Neural progenitor cell (in vitro differentiated cells): ENCODE data around the gene SLC25A48. TPM values are rescaled to one million over a fixed set of nuclear protein-coding genes. Genes with fewer than 3 reads are reported as not detected.
A peak's percentile ranks its signal among the peaks of the same experiment; 100 is the strongest.
"Not testable (repeated sequence)": the region's sequence is repeated elsewhere in the genome, so short reads cannot be mapped to it uniquely, and the experiment has no call there.

Experiments used
- DNase-seq: peaks from one replicate; pipeline ENCODE4 v3.0.0-alpha.2; 2016; ENCODE audit warnings: low spot score
- H2AFZ ChIP-seq: fragments of 200-600 bp; sonication (generic); replicated peaks from 2 replicates; pipeline ENCODE4 v1.6.1; 2016; ENCODE audit warnings: antibody characterized with exemption
- H3F3A ChIP-seq: fragments of 200-600 bp; sonication (generic); 2 replicates; pipeline ENCODE4 v1.6.1; 2016; ENCODE audit warnings: antibody characterized with exemption, low read depth
- H3K27ac ChIP-seq: fragments of 200-600 bp; sonication (generic); 2 replicates; pipeline ENCODE4 v1.5.1; 2016; ENCODE audit warnings: mild to moderate bottlenecking
- H3K27me3 ChIP-seq: fragments of 200-600 bp; sonication (generic); 2 replicates; pipeline ENCODE4 v1.6.1; 2016; ENCODE audit warnings: mild to moderate bottlenecking, moderate library complexity
- H3K36me3 ChIP-seq: fragments of 200-600 bp; sonication (generic); 2 replicates; pipeline ENCODE4 v1.5.1; 2016
- H3K4me1 ChIP-seq: fragments of 200-600 bp; sonication (generic); 2 replicates; pipeline ENCODE4 v1.6.1; 2016; ENCODE audit warnings: mixed run types
- H3K4me2 ChIP-seq: fragments of 200-600 bp; sonication (generic); 2 replicates; pipeline ENCODE4 v1.6.1; 2016
- H3K4me3 ChIP-seq: fragments of 200-600 bp; sonication (generic); 2 replicates; pipeline ENCODE4 v1.5.1; 2016
- H3K79me2 ChIP-seq: fragments of 200-600 bp; sonication (generic); 2 replicates; pipeline ENCODE4 v1.6.1; 2016; ENCODE audit warnings: low read depth
- H3K9ac ChIP-seq: fragments of 200-600 bp; sonication (generic); 2 replicates; pipeline ENCODE4 v1.6.1; 2016
- H3K9me3 ChIP-seq: fragments of 200-600 bp; sonication (generic); 2 replicates; pipeline ENCODE4 v1.5.1; 2016; ENCODE audit warnings: low read depth
- H4K20me1 ChIP-seq: fragments of 200-600 bp; sonication (generic); 2 replicates; pipeline ENCODE4 v1.6.1; 2016; ENCODE audit warnings: low read depth
- H3K27ac Mint-ChIP-seq: 3 replicates; pipeline ENCODE4 v1.8.0; 2021; ENCODE audit warnings: mixed read lengths
- H3K27me3 Mint-ChIP-seq: 2 replicates; pipeline ENCODE4 v1.8.0; 2022; ENCODE audit warnings: low read depth, mild to moderate bottlenecking, inconsistent platforms, moderate library complexity, mixed read lengths; ENCODE audit not compliant: insufficient read depth
- H3K36me3 Mint-ChIP-seq: 3 replicates; pipeline ENCODE4 v1.8.0; 2021; ENCODE audit warnings: mixed read lengths
- H3K4me1 Mint-ChIP-seq: 3 replicates; pipeline ENCODE4 v1.8.0; 2021; ENCODE audit warnings: mixed read lengths
- H3K4me3 Mint-ChIP-seq: 3 replicates; pipeline ENCODE4 v1.8.0; 2021; ENCODE audit warnings: mild to moderate bottlenecking, moderate library complexity, mixed read lengths
- H3K9me3 Mint-ChIP-seq: 3 replicates; pipeline ENCODE4 v1.8.0; 2020; ENCODE audit warnings: mixed read lengths
- CTCF ChIP-seq: fragments of 200-600 bp; sonication (generic); IDR thresholded peaks from 2 replicates; pipeline ENCODE4 v1.5.1; 2017; ENCODE audit warnings: antibody characterized with exemption, mild to moderate bottlenecking
- EZH2 ChIP-seq: fragments of 200-600 bp; sonication (generic); IDR thresholded peaks from 2 replicates; pipeline ENCODE4 v1.6.1; 2017; ENCODE audit warnings: antibody characterized with exemption, mild to moderate bottlenecking, moderate library complexity
- EZH2phosphoT487 ChIP-seq: fragments of 200-600 bp; sonication (generic); IDR thresholded peaks from 2 replicates; pipeline ENCODE4 v1.6.1; 2017; ENCODE audit warnings: antibody characterized with exemption
- total RNA-seq: library from RNA; depleted of rRNA; stranded (reverse); fragments of >200 nt; gene quantifications from 2 replicates; pipeline ENCODE4 v1.2.3, GENCODE V29; 2015; ENCODE audit warnings: low replicate concordance

SLC25A48 gene
- total RNA-seq, 1 donor from 2014 or later, result not detected

- Histone ChIP-seq H3K4me3 (no peak overlapping the region), H3K79me2 (no peaks in the 10 kb centered on the region), H3K4me2 (no peak overlapping the region), H3K4me1 (peaks cover 4% of the 10 kb centered on the region), H3K27ac (no peak overlapping the region), H3K27me3 (peaks cover 80% of the 10 kb centered on the region), H3K36me3 (no peaks in the 10 kb centered on the region), H3K9ac (no peak overlapping the region), H4K20me1 (peaks cover 3% of the 10 kb centered on the region), H3K9me3 (no peaks in the 10 kb centered on the region), H2AFZ (no peak overlapping the region), H3F3A (no peaks in the 10 kb centered on the region)
- no peak overlapping the region for H3K27ac Mint-ChIP-seq
- no peak for DNase-seq
- peaks cover 12% of the 10 kb centered on the region for H3K4me1 Mint-ChIP-seq
- H3K9me3 Mint-ChIP-seq, result peaks cover 9% of the 10 kb centered on the region
- no peak overlapping the region for H3K4me3 Mint-ChIP-seq
- peaks cover 50% of the 10 kb centered on the region for H3K27me3 Mint-ChIP-seq
- no peaks in the 10 kb centered on the region for H3K36me3 Mint-ChIP-seq
- TF ChIP-seq EZH2phosphoT487, result no peak
- no peak for TF ChIP-seq EZH2
- TF ChIP-seq CTCF, result no peak
Measured at GRCh38 chr5:135832941-135833920, 1.2 kb upstream of the SLC25A48 start.

- H3K27me3 ChIP-seq, result peaks cover 80% of the 10 kb centered on the region
- Mint-ChIP-seq H3K27me3 (peaks cover 51% of the 10 kb centered on the region), H3K27ac (no peak overlapping the region)
Measured at GRCh38 chr5:135833961-135834638, 363 bp upstream of the SLC25A48 start.

GRCh38 chr5:135835766-135836165 is 1.3 kb downstream of the SLC25A48 start:
- no peak overlapping the region for H3K4me3 ChIP-seq
- no peak for TF ChIP-seq EZH2
- TF ChIP-seq EZH2phosphoT487, result no peak
- TF ChIP-seq CTCF, result no peak

More at GRCh38 chr5:135833961-135834638, 363 bp upstream of the SLC25A48 start:
- Mint-ChIP-seq H3K4me3 (peak overlapping the region; percentile 85), H3K36me3 (no peaks in the 10 kb centered on the region), H3K9me3 (peaks cover 11% of the 10 kb centered on the region), H3K4me1 (peaks cover 12% of the 10 kb centered on the region)
- H3K4me2 ChIP-seq, result peak overlapping the region; percentile 90
- H3K79me2 ChIP-seq, result no peaks in the 10 kb centered on the region
- no peak for DNase-seq
- no peak overlapping the region for H3K27ac ChIP-seq
- TF ChIP-seq EZH2phosphoT487, result no peak
- TF ChIP-seq CTCF, result no peak
- TF ChIP-seq EZH2, result no peak
- no peaks in the 10 kb centered on the region for H3K36me3 ChIP-seq
- H4K20me1 ChIP-seq, result peaks cover 3% of the 10 kb centered on the region
- H3K4me3 ChIP-seq, result peak overlapping the region; percentile 75
- peaks cover 4% of the 10 kb centered on the region for H3K4me1 ChIP-seq
- no peak overlapping the region for H3K9ac ChIP-seq
- no peaks in the 10 kb centered on the region for H3K9me3 ChIP-seq
- peak overlapping the region; percentile 99 for H2AFZ ChIP-seq
- no peaks in the 10 kb centered on the region for H3F3A ChIP-seq

GRCh38 chr5:135838395-135838794 is 3.9 kb downstream of the SLC25A48 start:
- H3K9me3 ChIP-seq, H3K4me1 Mint-ChIP-seq, H3K4me3 Mint-ChIP-seq, H3K4me2 ChIP-seq, H3K27ac ChIP-seq, DNase-seq, H3K27ac Mint-ChIP-seq, H2AFZ ChIP-seq, H3K36me3 ChIP-seq, H3K79me2 ChIP-seq, H3K4me3 ChIP-seq, H4K20me1 ChIP-seq, H3F3A ChIP-seq, H3K9ac ChIP-seq, H3K4me1 ChIP-seq, H3K36me3 Mint-ChIP-seq: not testable (repeated sequence)
- peaks cover 34% of the 10 kb centered on the region for H3K27me3 Mint-ChIP-seq
- H3K27me3 ChIP-seq, result peaks cover 52% of the 10 kb centered on the region
- H3K9me3 Mint-ChIP-seq, result peaks cover 11% of the 10 kb centered on the region

More at GRCh38 chr5:135835766-135836165, 1.3 kb downstream of the SLC25A48 start:
- Mint-ChIP-seq H3K4me1 (peaks cover 4% of the 10 kb centered on the region), H3K27me3 (peaks cover 42% of the 10 kb centered on the region), H3K27ac (no peak overlapping the region), H3K9me3 (peaks cover 11% of the 10 kb centered on the region), H3K4me3 (no peak overlapping the region), H3K36me3 (no peaks in the 10 kb centered on the region)
- Histone ChIP-seq H3K79me2 (no peaks in the 10 kb centered on the region), H3K4me1 (peaks cover 4% of the 10 kb centered on the region), H3K36me3 (no peaks in the 10 kb centered on the region), H3K9me3 (no peaks in the 10 kb centered on the region), H3K27me3 (peaks cover 71% of the 10 kb centered on the region), H3K4me2 (no peak overlapping the region), H2AFZ (no peak overlapping the region), H3F3A (no peaks in the 10 kb centered on the region), H3K9ac (no peak overlapping the region), H4K20me1 (peaks cover 3% of the 10 kb centered on the region), H3K27ac (no peak overlapping the region)
- no peak for DNase-seq
